ENCODE measurements around the gene OLIG1.

GRCh38 chr21:33020558-33021100 is 49.3 kb upstream of the OLIG1 start:
- TF ChIP-seq, protein P1, sequence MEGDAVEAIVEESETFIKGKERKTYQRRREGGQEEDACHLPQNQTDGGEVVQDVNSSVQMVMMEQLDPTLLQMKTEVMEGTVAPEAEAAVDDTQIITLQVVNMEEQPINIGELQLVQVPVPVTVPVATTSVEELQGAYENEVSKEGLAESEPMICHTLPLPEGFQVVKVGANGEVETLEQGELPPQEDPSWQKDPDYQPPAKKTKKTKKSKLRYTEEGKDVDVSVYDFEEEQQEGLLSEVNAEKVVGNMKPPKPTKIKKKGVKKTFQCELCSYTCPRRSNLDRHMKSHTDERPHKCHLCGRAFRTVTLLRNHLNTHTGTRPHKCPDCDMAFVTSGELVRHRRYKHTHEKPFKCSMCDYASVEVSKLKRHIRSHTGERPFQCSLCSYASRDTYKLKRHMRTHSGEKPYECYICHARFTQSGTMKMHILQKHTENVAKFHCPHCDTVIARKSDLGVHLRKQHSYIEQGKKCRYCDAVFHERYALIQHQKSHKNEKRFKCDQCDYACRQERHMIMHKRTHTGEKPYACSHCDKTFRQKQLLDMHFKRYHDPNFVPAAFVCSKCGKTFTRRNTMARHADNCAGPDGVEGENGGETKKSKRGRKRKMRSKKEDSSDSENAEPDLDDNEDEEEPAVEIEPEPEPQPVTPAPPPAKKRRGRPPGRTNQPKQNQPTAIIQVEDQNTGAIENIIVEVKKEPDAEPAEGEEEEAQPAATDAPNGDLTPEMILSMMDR (IDR thresholded peaks at IDR 0.05), result no peak
- TF ChIP-seq POLR2AphosphoS5 (IDR thresholded peaks at IDR 0.05; ENCODE audit: insufficient read depth in 1 of 2, low read depth in 1 of 2) (no peak), POLR2A (IDR thresholded peaks at IDR 0.05) (no peak)
